Left ventricle myocardium inferior (tissue), 1 donor: ENCODE results near the gene KIF25. TPM values are rescaled to one million over a fixed set of nuclear protein-coding genes. Genes with fewer than 3 reads are reported as not detected.
"Not testable (repeated sequence)": the region's sequence is repeated elsewhere in the genome, so short reads cannot be mapped to it uniquely, and the experiment has no call there.

Experiments used
- DNase-seq: peaks from one replicate; pipeline ENCODE4 v3.0.0-alpha.2; 2020
- H3K27ac ChIP-seq: fragments of 200-600 bp; replicated peaks from 2 replicates; pipeline ENCODE4 v1.8.0; 2021
- H3K27me3 ChIP-seq: fragments of 200-600 bp; 2 replicates; pipeline ENCODE4 v1.8.0; 2021; ENCODE audit warnings: low read depth
- H3K36me3 ChIP-seq: fragments of 200-600 bp; 2 replicates; pipeline ENCODE4 v1.8.0; 2021
- H3K4me1 ChIP-seq: fragments of 200-600 bp; 2 replicates; pipeline ENCODE4 v1.8.0; 2021
- H3K4me3 ChIP-seq: fragments of 200-600 bp; 2 replicates; pipeline ENCODE4 v1.8.0; 2021; ENCODE audit warnings: mild to moderate bottlenecking, moderate library complexity
- H3K9me3 ChIP-seq: fragments of 200-600 bp; replicated peaks from 2 replicates; pipeline ENCODE4 v1.8.0; 2021
- CTCF ChIP-seq: fragments of 200-600 bp; IDR thresholded peaks from 2 replicates; pipeline ENCODE4 v1.8.0; 2021; ENCODE audit warnings: antibody characterized with exemption, mild to moderate bottlenecking, borderline replicate concordance
- intact Hi-C: fragments of 100-400 bp; cut with micrococcal nuclease; formaldehyde crosslinking; loops from one replicate; pipeline ENCODE4 v1.11.0; 2022
- total RNA-seq: library from RNA; stranded (reverse); fragmentation: NEBNext Ultra II Directional; extraction: Animal tissue kit (Norgen Biotek cat#: 25700); gene quantifications from one replicate; pipeline ENCODE4 v1.2.1, GENCODE V29; 2021
- donor health status: DM: no; HTN: yes; CAD: no; lungs with severe emphysema.

KIF25 gene
- total RNA-seq, 1 donor from 2014 or later, result 0.22 TPM

GRCh38 chr6:167998215-167998614 lies 744 bp downstream of the KIF25 start:
- H3K9me3 ChIP-seq, result no peaks in the 10 kb centered on the region
- no peak for TF ChIP-seq CTCF
- H3K27me3 ChIP-seq, result peaks cover 22% of the 10 kb centered on the region
- H3K4me3 ChIP-seq, result no peak overlapping the region
- no peaks in the 10 kb centered on the region for H3K36me3 ChIP-seq
- H3K27ac ChIP-seq, result no peak overlapping the region
- intact Hi-C loops, result no loop called here
- DNase-seq, result no peak
- H3K4me1 ChIP-seq, result peaks cover 19% of the 10 kb centered on the region

- Histone ChIP-seq H3K36me3 (no peaks in the 10 kb centered on the region), H3K27ac (no peak overlapping the region), H3K4me3 (no peak overlapping the region), H3K4me1 (peaks cover 14% of the 10 kb centered on the region), H3K27me3 (peaks cover 22% of the 10 kb centered on the region), H3K9me3 (no peaks in the 10 kb centered on the region)
- no peak for DNase-seq
- intact Hi-C loops, result no loop called here
- TF ChIP-seq CTCF, result no peak
Observed at GRCh38 chr6:168000198-168001028, 2.9 kb downstream of the KIF25 start.

- H3K36me3 ChIP-seq, result no peaks in the 10 kb centered on the region
- H3K9me3 ChIP-seq, result no peaks in the 10 kb centered on the region
- H3K27me3 ChIP-seq, result peaks cover 22% of the 10 kb centered on the region
- TF ChIP-seq CTCF, result no peak
- intact Hi-C loops, result no loop called here
- no peak overlapping the region for H3K27ac ChIP-seq
- H3K4me3 ChIP-seq, result no peak overlapping the region
- H3K4me1 ChIP-seq, result peaks cover 14% of the 10 kb centered on the region
- no peak for DNase-seq
Observed at GRCh38 chr6:168001029-168001332, 3.5 kb downstream of the KIF25 start.

GRCh38 chr6:168001514-168001913 lies 4.0 kb downstream of the KIF25 start:
- H3K36me3 ChIP-seq, H3K9me3 ChIP-seq, DNase-seq, intact Hi-C loops, H3K27ac ChIP-seq, H3K4me3 ChIP-seq: not testable (repeated sequence)
- peaks cover 14% of the 10 kb centered on the region for H3K4me1 ChIP-seq
- H3K27me3 ChIP-seq, result peaks cover 22% of the 10 kb centered on the region

- peaks cover 22% of the 10 kb centered on the region for H3K4me1 ChIP-seq
- no peak for DNase-seq
- TF ChIP-seq CTCF, result no peak
- no peaks in the 10 kb centered on the region for H3K36me3 ChIP-seq
- H3K27me3 ChIP-seq, result peaks cover 18% of the 10 kb centered on the region
- intact Hi-C loops, result no loop called here
- no peaks in the 10 kb centered on the region for H3K9me3 ChIP-seq
- H3K27ac ChIP-seq, result peak overlapping the region; percentile 55
- no peak overlapping the region for H3K4me3 ChIP-seq
Observed at GRCh38 chr6:168002804-168003203, 5.3 kb downstream of the KIF25 start.

GRCh38 chr6:168004023-168004422 lies 6.6 kb downstream of the KIF25 start:
- no peak for DNase-seq
- Histone ChIP-seq H3K36me3 (no peaks in the 10 kb centered on the region), H3K9me3 (peaks cover 7% of the 10 kb centered on the region), H3K27me3 (peaks cover 6% of the 10 kb centered on the region), H3K27ac (peak overlapping the region; percentile 55), H3K4me1 (peaks cover 25% of the 10 kb centered on the region), H3K4me3 (no peak overlapping the region)
- no peak for TF ChIP-seq CTCF
- intact Hi-C loops, result no loop called here
